Activated T-helper 1 cell treated with Interleukin-2 at 50 U/mL for 16 hours (primary cell): ENCODE data around the gene OBSL1.

Experiments used
- DNase-seq: peaks from one replicate; pipeline ENCODE4 v3.0.0-alpha.2; 2020; ENCODE audit warnings: low read depth

Gene OBSL1

GRCh38 chr2:219571311-219572236 is at the start of gene OBSL1:
OBSL1 (minus strand) TSS chr2:219571539; CDS start chr2:219571232, 307 bp downstream.
- no peak for DNase-seq

DNA sequence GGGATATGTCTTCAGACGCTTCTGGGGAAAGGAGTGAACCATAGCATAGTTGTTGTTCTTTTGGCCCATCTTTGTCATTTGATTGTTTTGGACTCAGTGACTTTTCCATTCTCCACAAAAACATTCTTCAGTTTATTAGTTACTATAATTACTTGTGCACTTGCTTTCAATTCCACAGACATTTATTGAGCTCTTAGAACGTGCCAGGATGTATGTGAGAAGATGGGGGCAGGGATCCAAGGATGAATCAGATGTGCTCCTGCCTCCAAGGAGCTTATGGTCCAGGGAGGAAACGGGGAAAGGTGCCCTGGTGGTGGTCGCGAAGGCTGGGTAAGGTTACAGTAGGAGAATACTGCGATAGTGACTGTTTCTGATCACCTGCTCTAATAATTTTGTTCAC is 49.2 kb upstream of the OBSL1 start:
- DNase-seq = no peak

- DNase-seq = no peak
Measured at GRCh38 chr2:219619235-219619634, 47.9 kb upstream of the OBSL1 start.

- DNase-seq = no peak
Measured at GRCh38 chr2:219618733-219619122, 47.4 kb upstream of the OBSL1 start.

DNA sequence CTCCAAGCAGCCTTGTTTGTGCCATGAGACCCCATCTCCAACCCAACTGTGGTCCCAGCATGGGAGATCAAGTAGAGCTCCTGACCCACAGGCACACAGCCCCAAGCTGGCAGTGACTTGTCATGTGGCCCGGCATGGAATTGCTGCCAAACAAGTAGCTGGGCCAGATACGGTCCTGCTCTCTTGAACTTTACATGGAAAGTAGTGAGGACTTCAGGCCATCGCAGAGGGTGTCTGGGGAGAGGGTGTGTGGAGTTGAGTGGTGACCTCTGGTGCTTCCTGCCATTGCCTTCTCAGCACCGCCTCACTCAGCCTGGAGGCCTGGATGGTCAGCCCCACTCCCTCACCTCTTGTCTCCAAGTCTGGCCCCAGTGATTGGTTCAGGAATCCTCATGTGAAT is 45.2 kb upstream of the OBSL1 start:
- no peak for DNase-seq

GRCh38 chr2:219615894-219616293 is 44.6 kb upstream of the OBSL1 start:
- no peak for DNase-seq

GRCh38 chr2:219615036-219615435 is 43.7 kb upstream of the OBSL1 start:
- DNase-seq = no peak

DNA sequence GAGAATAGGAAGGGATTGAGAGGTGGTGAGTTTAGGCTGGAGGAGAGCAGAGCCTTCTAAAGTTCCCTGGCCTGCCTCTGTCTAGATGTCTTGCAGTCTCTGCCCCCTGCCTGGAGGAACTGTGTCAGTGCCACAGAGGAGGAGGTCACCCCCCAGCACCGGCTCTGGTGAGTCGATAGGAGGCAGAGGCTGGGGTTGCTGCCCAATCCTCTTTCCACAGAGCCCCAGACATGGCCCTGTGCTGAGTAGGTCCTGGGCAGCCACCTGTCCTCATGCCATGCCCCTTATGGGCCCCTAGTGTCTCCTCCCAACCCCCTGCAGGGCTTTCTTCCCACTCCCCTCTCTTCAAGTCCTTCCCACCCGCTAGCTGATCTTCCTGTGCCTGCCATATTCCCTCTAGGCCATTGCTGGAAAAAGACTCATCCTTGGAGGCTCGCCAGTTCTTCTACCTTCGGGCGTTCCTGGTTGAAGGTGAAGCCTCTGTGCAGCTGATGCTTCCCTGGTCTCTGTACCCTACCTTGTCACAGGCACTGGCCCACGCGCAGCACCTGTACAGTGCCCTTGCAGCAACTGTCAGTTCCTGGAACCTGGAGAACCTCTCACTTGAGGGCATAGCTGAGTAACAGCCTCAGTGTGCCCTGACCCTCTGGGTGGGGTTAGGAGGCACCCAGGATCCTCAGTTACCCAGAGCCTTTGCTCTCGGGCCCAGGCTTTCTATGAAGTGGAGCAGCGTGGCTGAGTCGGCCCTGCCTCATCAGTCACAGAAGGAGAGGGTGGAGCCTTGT is 42.9 kb upstream of the OBSL1 start:
- DNase-seq = no peak

GRCh38 chr2:219613461-219614070 is 42.2 kb upstream of the OBSL1 start:
- no peak for DNase-seq

GRCh38 chr2:219612577-219613286 is 41.4 kb upstream of the OBSL1 start:
- no peak for DNase-seq

DNA sequence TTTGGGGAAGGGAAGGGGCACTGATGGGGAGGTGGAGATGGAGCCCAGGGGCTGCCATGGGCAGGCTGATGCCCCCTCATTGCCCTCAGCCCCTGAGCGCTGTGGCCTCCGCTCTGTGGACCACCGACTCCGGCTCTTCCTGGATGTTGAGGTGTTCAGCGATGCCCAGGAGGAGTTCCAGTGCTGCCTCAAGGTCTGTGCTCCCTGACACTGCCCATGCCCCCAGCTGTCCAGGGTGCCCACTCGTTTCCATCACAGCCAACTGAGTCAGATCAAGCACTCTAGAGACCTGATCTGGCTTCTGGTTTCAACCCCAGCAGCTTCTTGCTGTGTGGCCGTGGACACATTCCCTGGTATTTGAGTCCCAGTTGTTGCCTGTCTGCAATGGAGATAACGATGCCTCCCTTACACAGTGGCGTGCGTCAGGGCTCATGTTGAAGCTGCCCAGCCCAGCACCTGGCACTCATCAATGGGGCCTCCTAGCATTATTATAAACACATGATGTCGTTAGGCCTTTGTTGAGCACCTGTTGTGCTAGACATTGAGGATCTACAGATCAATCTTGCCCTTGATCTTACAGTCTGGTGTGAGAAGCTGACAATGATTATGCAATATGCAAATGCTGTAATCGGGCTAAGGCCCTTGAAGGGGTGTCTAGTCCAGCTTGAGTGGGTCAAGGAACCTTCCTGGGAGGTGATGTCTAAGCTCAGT is 40.7 kb upstream of the OBSL1 start:
- DNase-seq = no peak

DNA sequence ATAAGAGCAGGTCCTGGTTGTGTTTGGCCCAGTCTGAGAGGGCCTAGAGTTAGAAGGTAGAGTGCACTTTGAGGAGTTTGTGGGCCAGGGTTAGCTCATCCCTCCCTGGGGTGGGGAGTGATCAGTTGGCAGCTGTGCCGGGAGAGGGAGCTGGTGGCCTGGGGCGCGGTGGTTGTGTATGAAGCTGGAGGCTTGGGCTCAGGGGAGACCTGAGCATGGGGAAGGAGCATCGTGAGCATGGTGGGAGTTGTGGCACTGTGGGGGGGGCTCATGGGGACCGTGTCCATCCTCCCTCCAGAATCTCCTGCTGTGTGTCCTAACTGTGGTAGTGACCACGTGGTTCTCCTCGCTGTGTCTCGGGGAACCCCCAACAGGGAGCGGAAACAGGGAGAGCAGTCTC is 40.0 kb upstream of the OBSL1 start:
- DNase-seq = no peak

GRCh38 chr2:219609149-219609750 is 37.9 kb upstream of the OBSL1 start:
- no peak for DNase-seq

DNA sequence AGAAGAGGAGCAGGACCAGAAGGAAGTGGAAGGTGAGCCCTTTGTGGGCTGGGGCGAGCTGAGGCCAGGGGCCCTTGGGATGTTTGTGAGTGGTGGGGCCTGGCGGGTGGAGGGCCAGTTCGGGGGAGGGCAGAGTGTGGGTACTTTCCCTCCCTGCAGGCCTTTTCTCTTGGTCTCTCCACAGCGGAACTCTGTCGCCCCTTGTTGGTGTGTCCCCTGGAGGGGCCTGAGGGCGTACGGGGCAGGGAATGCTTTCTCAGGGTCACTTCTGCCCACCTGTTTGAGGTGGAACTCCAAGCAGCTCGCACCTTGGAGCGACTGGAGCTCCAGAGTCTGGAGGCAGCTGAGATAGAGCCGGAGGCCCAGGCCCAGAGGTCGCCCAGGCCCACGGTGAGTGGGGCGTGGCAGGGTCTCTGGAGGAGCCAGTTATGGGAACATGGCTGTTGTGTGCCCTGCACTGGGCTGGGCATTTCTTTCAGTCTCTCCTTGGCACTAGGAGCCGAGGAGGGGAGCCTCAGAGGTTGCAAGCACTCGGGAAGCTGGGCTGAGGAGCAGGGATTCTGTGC is 37.1 kb upstream of the OBSL1 start:
- no peak for DNase-seq

DNA sequence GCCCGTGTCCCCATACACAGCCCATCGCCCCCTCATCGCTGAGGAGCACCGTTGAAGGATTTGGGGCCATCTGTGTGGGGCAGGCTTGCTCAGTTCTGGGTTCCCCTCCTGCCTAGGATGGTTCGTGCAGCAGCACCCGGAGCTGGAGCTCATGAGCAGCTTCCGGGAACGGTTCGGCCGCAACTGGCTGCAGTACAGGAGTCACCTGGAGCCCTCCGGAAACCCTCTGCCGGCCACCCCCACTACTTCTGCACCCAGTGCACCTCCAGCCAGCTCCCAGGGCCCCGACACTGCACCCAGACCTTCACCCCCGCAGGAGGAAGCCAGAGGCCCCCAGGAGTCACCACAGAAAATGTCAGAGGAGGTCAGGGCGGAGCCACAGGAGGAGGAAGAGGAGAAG is 36.6 kb upstream of the OBSL1 start:
- DNase-seq = no peak

GRCh38 chr2:219605607-219605954 is 34.2 kb upstream of the OBSL1 start:
- no peak for DNase-seq

DNA sequence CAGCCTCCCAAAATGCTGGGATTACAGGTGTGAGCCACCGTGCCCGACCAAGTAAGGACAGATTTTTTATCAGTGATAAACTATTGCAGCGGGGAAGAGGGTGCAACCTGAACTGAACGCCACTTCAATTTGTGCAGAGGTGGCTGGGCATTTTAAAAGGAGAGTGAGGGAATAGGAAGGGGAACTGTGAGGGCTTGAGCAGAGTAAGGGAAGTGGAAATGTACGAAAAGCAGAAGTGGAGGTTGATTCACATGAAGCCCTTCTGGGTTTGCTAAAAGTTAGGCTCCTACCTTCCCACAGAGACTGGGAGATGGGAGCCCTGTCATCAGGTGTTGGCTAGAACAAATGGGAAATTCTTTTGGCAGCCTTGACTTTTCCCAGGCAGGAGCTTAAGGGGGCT is 32.4 kb upstream of the OBSL1 start:
- no peak for DNase-seq

DNA sequence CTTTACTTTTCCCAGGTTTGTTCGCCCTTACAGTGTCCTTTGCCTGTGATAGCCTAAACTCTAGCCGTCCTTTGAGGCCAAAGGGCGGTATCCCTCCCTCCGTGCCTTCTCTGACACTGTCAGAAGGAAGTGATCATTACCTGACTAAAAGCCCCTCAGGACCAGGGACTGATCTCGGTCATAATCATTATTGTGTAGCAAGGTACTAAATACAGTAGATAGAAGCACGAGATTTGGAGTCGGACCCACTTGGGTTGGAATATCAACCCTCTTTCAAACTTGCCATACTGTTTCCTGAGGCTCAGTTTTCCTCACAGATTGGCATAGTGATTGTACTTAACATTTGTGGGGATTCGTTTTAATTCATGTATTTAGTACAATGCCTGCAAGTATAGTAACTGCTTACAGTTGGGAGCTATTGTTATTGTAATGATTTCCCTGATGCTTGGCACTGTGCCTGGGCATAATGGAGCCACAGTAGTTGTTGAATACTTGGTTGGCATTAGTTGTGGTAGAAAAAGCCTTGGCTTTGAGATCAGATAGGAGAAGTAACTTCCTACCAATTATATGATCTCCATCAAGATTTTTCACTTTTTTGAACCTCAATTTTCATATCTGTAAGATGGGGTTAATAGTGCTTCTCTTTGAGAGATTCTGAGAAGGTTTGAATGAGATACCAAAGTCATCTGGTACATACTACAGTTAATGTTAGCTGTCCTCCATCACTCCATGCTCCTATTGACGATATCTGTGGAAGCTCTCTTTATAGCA is 27.2 kb upstream of the OBSL1 start:
- no peak for DNase-seq

- DNase-seq = peak; percentile 80
Measured at GRCh38 chr2:219597552-219598307, 26.4 kb upstream of the OBSL1 start, which contains the start of gene STK11IP. STK11IP (plus strand) TSS chr2:219597857; CDS start chr2:219598120, 263 bp downstream.
